Common myeloid progenitor, CD34-positive (primary cell): Measurements from ENCODE around the gene PFKM.
"Not testable (repeated sequence)": the region's sequence is repeated elsewhere in the genome, so short reads cannot be mapped to it uniquely, and the experiment has no call there.

Source experiments
- CTCF ChIA-PET: fragments of 350-600 bp; sonication (Branson Sonifier 250); formaldehyde crosslinking; loops from one replicate; lab custom pipeline; 2021; ENCODE audit warnings: antibody characterized with exemption; lab: Charles Lee
- POLR2A ChIA-PET: fragments of 350-600 bp; sonication (Branson Sonifier 250); formaldehyde crosslinking; loops from one replicate; lab custom pipeline; 2021; ENCODE audit warnings: antibody characterized with exemption; lab: Charles Lee
- DNase-seq, 3 donors: peaks; one replicate each; pipeline versions ENCODE4 v3.0.0 to v3.0.0-alpha.2; 2013
- H3K27ac ChIP-seq, 2 experiments: 1 replicate in 1 of 2; 2 replicates in 1 of 2; pipeline ENCODE4 v1.7.0; 2013; ENCODE audit warnings: inconsistent platforms in 2 of 2, low read length in 2 of 2, mild to moderate bottlenecking in 2 of 2, low read depth in 1 of 2, moderate library complexity in 1 of 2; ENCODE audit not compliant: severe bottlenecking in 2 of 2, insufficient read depth in 1 of 2, poor library complexity in 1 of 2
- H3K27me3 ChIP-seq, 5 experiments: replicated peaks in 2 of 5; 1 replicate in 3 of 5; 2 replicates in 2 of 5; pipeline versions ENCODE4 v1.6.1 to v1.7.0; 2013; ENCODE audit warnings: low read length in 4 of 5, mild to moderate bottlenecking in 2 of 5, moderate library complexity in 2 of 5, inconsistent platforms in 1 of 5; ENCODE audit not compliant: insufficient read depth in 5 of 5, control insufficient read depth in 4 of 5
- H3K36me3 ChIP-seq, 4 experiments: 1 replicate in 2 of 4; 2 replicates in 2 of 4; pipeline versions ENCODE4 v1.6.1 to v1.7.0; 2013; ENCODE audit warnings: low read length in 3 of 4, control low read depth in 1 of 4, mild to moderate bottlenecking in 1 of 4; ENCODE audit not compliant: control insufficient read depth in 4 of 4, insufficient read depth in 4 of 4
- H3K4me1 ChIP-seq, 4 experiments: 1 replicate in 3 of 4; 2 replicates in 1 of 4; pipeline versions ENCODE4 v1.6.1 to v1.7.1; 2013; ENCODE audit warnings: low read length in 3 of 4, mild to moderate bottlenecking in 3 of 4, control low read depth in 1 of 4, inconsistent platforms in 1 of 4, moderate library complexity in 1 of 4; ENCODE audit not compliant: control insufficient read depth in 4 of 4, insufficient read depth in 4 of 4; ENCODE audit errors: control extremely low read depth in 1 of 4
- H3K4me3 ChIP-seq, 7 experiments: 1 replicate in 4 of 7; 2 replicates in 3 of 7; pipeline versions ENCODE4 v1.5.1 to v1.7.0; 2013; ENCODE audit warnings: mild to moderate bottlenecking in 7 of 7, low read length in 6 of 7, moderate library complexity in 6 of 7, inconsistent platforms in 2 of 7, low read depth in 2 of 7, control low read depth in 1 of 7; ENCODE audit not compliant: insufficient read depth in 4 of 7, control insufficient read depth in 1 of 7; ENCODE audit errors: extremely low read depth in 1 of 7
- H3K9me3 ChIP-seq, 5 experiments: 1 replicate in 4 of 5; 2 replicates in 1 of 5; pipeline versions ENCODE4 v1.6.1 to v1.7.1; 2013; ENCODE audit warnings: low read length in 4 of 5, mild to moderate bottlenecking in 2 of 5, inconsistent platforms in 1 of 5, low read depth in 1 of 5, moderate library complexity in 1 of 5; ENCODE audit not compliant: control insufficient read depth in 4 of 5, insufficient read depth in 2 of 5; ENCODE audit errors: control extremely low read depth in 1 of 5
- WGBS: methylation state at CpG from one replicate; pipeline ENCODE4 v1.1.5; 2013; ENCODE audit not compliant: insufficient coverage; 5-methylcytosine and 5-hydroxymethylcytosine counted together

The PFKM gene

GRCh38 chr12:48122065-48122834, 3.1 kb downstream of the PFKM start:
- Histone ChIP-seq H3K27ac (no peak overlapping the region), H3K36me3 (peaks cover 0 to 19% (median 11%) of the 10 kb centered on the region in 4 experiments), H3K9me3 (no peaks in the 10 kb centered on the region), H3K4me1 (peaks cover 8 to 15% (median 11%) of the 10 kb centered on the region in 4 experiments), H3K4me3 (no peak overlapping the region), H3K27me3 (no peaks in the 10 kb centered on the region)
- DNase-seq = no peak
- WGBS = 88% methylated on average over 1 of the region's 2 CpGs
- POLR2A ChIA-PET = no interaction called here
- CTCF ChIA-PET = no interaction called here

- H3K4me3 ChIP-seq = no peak overlapping the region
- WGBS = 100% methylated on average over 1 of the region's 4 CpGs
- no peaks in the 10 kb centered on the region for H3K27me3 ChIP-seq
- DNase-seq = no peak
- peaks cover 8 to 15% (median 11%) of the 10 kb centered on the region in 4 experiments for H3K4me1 ChIP-seq
- ChIA-PET POLR2A (no interaction called here), CTCF (no interaction called here)
- no peak overlapping the region for H3K27ac ChIP-seq
- H3K36me3 ChIP-seq = peaks cover 0 to 21% (median 14%) of the 10 kb centered on the region in 4 experiments
- no peaks in the 10 kb centered on the region for H3K9me3 ChIP-seq
These were observed 4.0 kb downstream of the PFKM start for GRCh38 chr12:48123169-48123568.

GRCh38 chr12:48125542-48125941, 6.4 kb downstream of the PFKM start:
- POLR2A ChIA-PET, DNase-seq, H3K9me3 ChIP-seq, H3K27me3 ChIP-seq, H3K27ac ChIP-seq, H3K4me1 ChIP-seq, H3K4me3 ChIP-seq, CTCF ChIA-PET: not testable (repeated sequence)
- H3K36me3 ChIP-seq = peaks cover 0 to 34% (median 17%) of the 10 kb centered on the region in 4 experiments
- no CpG with 5 or more reads among the region's 5 CpGs for WGBS

- Histone ChIP-seq H3K9me3 (no peaks in the 10 kb centered on the region), H3K36me3 (peaks cover 0 to 38% (median 19%) of the 10 kb centered on the region in 4 experiments), H3K4me1 (peaks cover 0 to 4% (median 0%) of the 10 kb centered on the region in 4 experiments), H3K27ac (no peak overlapping the region), H3K27me3 (no peaks in the 10 kb centered on the region), H3K4me3 (no peak overlapping the region)
- POLR2A ChIA-PET = no interaction called here
- no peak for DNase-seq
- CTCF ChIA-PET = no interaction called here
- 100% methylated on average over 3 of the region's 4 CpGs for WGBS
These were observed 6.8 kb downstream of the PFKM start for GRCh38 chr12:48125985-48126384.

GRCh38 chr12:48126953-48127630, 7.9 kb downstream of the PFKM start:
- Histone ChIP-seq H3K9me3 (no peaks in the 10 kb centered on the region), H3K27me3 (no peaks in the 10 kb centered on the region), H3K4me1 (peaks cover 0 to 4% (median 0%) of the 10 kb centered on the region in 4 experiments), H3K4me3 (no peak overlapping the region), H3K36me3 (peaks cover 0 to 49% (median 21%) of the 10 kb centered on the region in 4 experiments), H3K27ac (no peak overlapping the region)
- no peak for DNase-seq
- ChIA-PET CTCF (no interaction called here), POLR2A (interaction anchor here (0.6 to 0.7 kb wide), 2 partner anchors 16 to 158 kb away, joined by 3 read pairs; no protein-coding TSS in a partner anchor)
- 100% methylated on average over 2 of the region's 2 CpGs for WGBS

- peaks cover 0 to 4% (median 0%) of the 10 kb centered on the region in 4 experiments for H3K4me1 ChIP-seq
- CTCF ChIA-PET = interaction anchor here (1.0 to 1.9 kb wide), 5 partner anchors 9 to 72 kb away, joined by 3 to 6 read pairs (median 3); no protein-coding TSS in a partner anchor
- no peak overlapping the region for H3K27ac ChIP-seq
- H3K9me3 ChIP-seq = no peaks in the 10 kb centered on the region
- no peaks in the 10 kb centered on the region for H3K27me3 ChIP-seq
- WGBS = no CpG with 5 or more reads among the region's 1 CpG
- H3K36me3 ChIP-seq = peaks cover 12 to 58% (median 22%) of the 10 kb centered on the region in 4 experiments
- no peak for DNase-seq
- POLR2A ChIA-PET = no interaction called here
- H3K4me3 ChIP-seq = no peak overlapping the region
These were observed 9.6 kb downstream of the PFKM start for GRCh38 chr12:48128800-48129199.

GRCh38 chr12:48129376-48129775, 10.2 kb downstream of the PFKM start:
- no peak for DNase-seq
- H3K4me1 ChIP-seq = peaks cover 0 to 4% (median 0%) of the 10 kb centered on the region in 4 experiments
- POLR2A ChIA-PET = no interaction called here
- no peaks in the 10 kb centered on the region for H3K9me3 ChIP-seq
- no peak overlapping the region for H3K27ac ChIP-seq
- no peak overlapping the region for H3K4me3 ChIP-seq
- H3K27me3 ChIP-seq = no peaks in the 10 kb centered on the region
- H3K36me3 ChIP-seq = peaks cover 16 to 64% (median 25%) of the 10 kb centered on the region in 4 experiments
- CTCF ChIA-PET = interaction anchor here (1.0 to 1.9 kb wide), 3 partner anchors 12 to 71 kb away, joined by 3 to 6 read pairs (median 3); no protein-coding TSS in a partner anchor
- no CpG with 5 or more reads among the region's 1 CpG for WGBS
